ENCODE measurements around the gene TMIGD1.

Gene TMIGD1

GRCh38 chr17:30333503-30334360, at the start of gene TMIGD1:
Gene TMIGD1, minus strand, starts transcription at chr17:30334057. Its CDS starts 1,924 bp downstream, at chr17:30332133.
- no peak for DNase-seq

- no peak for DNase-seq
Measured at GRCh38 chr17:30382345-30382744, 48.5 kb upstream of the TMIGD1 start.

GRCh38 chr17:30381340-30381659, 47.4 kb upstream of the TMIGD1 start:
- DNase-seq: no peak

GRCh38 chr17:30380643-30381339, 46.9 kb upstream of the TMIGD1 start:
- DNase-seq: no peak

GRCh38 chr17:30379903-30380381, 46.1 kb upstream of the TMIGD1 start:
- no peak for DNase-seq

GRCh38 chr17:30379303-30379902, 45.5 kb upstream of the TMIGD1 start:
- DNase-seq: no peak

- peak; percentile 93 for DNase-seq
Measured at GRCh38 chr17:30378825-30379302, 45.0 kb upstream of the TMIGD1 start, which contains the start of gene CPD. Gene CPD, plus strand, starts transcription at chr17:30378927. Its CDS starts 54 bp downstream, at chr17:30378981.

GRCh38 chr17:30378241-30378824, 44.5 kb upstream of the TMIGD1 start:
- no peak for DNase-seq

- no peak for DNase-seq
Measured at GRCh38 chr17:30377574-30378240, 43.9 kb upstream of the TMIGD1 start.

GRCh38 chr17:30376621-30377452, 43.0 kb upstream of the TMIGD1 start:
- DNase-seq: peak; percentile 75

GRCh38 chr17:30375661-30376060, 41.8 kb upstream of the TMIGD1 start:
- DNase-seq: no peak

- DNase-seq: no peak
Measured at GRCh38 chr17:30372755-30373154, 38.9 kb upstream of the TMIGD1 start.

- no peak for DNase-seq
Measured at GRCh38 chr17:30369995-30370394, 36.1 kb upstream of the TMIGD1 start.

- no peak for DNase-seq
Measured at GRCh38 chr17:30368912-30369720, 35.3 kb upstream of the TMIGD1 start.

GRCh38 chr17:30366536-30366935, 32.7 kb upstream of the TMIGD1 start:
- no peak for DNase-seq

- no peak for DNase-seq
Measured at GRCh38 chr17:30363715-30364202, 29.9 kb upstream of the TMIGD1 start.

- no peak for DNase-seq
Measured at GRCh38 chr17:30361766-30362279, 28.0 kb upstream of the TMIGD1 start.

- no peak for DNase-seq
Measured at GRCh38 chr17:30360086-30360808, 26.4 kb upstream of the TMIGD1 start.

GRCh38 chr17:30358055-30358760, 24.4 kb upstream of the TMIGD1 start:
- DNase-seq: no peak
